Subcutaneous adipose tissue (tissue), 4 donors: ENCODE data around the gene ADCY7. TPM values are rescaled to one million over a fixed set of nuclear protein-coding genes. Genes with fewer than 3 reads are reported as not detected.

Source experiments
- total RNA-seq, 4 donors: library from RNA; depleted of rRNA; stranded (reverse); fragments of >200 nt; gene quantifications; one replicate each; pipeline ENCODE4 v1.1.0, GENCODE V29; 2016
- TF ChIP-seq, protein P1 (sequence below): fragments of 450-650 bp; IDR thresholded peaks from one replicate; pipeline ENCODE4 v1.5.1; 2016; ENCODE audit warnings: low read depth, mild to moderate bottlenecking, control low read depth, antibody characterized with exemption, moderate library complexity

The ADCY7 gene
- 10 to 100 TPM; 16.6 to 42.3 (median 29.1) TPM for total RNA-seq

DNA sequence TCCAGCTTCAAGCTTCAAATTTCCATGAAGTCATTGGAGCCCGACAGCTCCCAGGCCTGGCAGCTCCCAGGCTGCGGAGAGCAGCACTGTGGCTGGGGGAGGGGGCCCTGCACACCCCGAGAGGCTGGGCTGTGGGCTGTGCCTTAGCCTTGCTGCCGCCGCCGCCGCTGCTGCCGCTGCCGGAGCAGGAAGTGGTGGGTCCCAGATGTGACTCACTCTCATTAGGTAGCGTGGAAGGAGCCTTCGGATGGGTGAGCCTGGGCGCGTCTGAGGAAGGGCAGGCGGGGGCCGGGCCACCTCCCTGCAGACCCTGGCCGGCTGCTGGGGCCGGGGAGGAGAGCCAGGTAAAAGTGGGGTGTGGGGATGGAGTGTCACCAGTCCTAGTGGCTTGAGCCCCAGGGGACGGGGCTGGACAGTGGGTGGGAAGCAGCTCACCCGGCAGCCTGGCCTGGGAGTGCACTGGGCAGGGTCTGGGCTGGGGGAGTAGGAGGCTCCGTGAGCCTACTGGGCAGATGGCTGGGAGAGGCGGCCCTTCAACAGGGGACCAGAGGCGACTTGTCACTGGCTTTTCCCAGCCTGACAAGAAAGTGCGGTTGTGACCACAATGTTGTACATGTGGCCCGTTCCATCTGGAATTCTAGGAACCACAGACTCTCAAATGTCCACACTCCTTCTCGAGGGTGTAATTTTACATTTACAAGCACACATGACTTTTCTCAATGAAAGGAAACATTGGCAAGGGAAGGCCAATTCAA is at the start of gene ADCY7:
ADCY7 (plus strand) TSS at position 215 of the 755 bp plus-strand sequence. CDS start 21,629 bp downstream, outside the sequence.
- TF ChIP-seq, protein P1, sequence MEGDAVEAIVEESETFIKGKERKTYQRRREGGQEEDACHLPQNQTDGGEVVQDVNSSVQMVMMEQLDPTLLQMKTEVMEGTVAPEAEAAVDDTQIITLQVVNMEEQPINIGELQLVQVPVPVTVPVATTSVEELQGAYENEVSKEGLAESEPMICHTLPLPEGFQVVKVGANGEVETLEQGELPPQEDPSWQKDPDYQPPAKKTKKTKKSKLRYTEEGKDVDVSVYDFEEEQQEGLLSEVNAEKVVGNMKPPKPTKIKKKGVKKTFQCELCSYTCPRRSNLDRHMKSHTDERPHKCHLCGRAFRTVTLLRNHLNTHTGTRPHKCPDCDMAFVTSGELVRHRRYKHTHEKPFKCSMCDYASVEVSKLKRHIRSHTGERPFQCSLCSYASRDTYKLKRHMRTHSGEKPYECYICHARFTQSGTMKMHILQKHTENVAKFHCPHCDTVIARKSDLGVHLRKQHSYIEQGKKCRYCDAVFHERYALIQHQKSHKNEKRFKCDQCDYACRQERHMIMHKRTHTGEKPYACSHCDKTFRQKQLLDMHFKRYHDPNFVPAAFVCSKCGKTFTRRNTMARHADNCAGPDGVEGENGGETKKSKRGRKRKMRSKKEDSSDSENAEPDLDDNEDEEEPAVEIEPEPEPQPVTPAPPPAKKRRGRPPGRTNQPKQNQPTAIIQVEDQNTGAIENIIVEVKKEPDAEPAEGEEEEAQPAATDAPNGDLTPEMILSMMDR = no peak

DNA sequence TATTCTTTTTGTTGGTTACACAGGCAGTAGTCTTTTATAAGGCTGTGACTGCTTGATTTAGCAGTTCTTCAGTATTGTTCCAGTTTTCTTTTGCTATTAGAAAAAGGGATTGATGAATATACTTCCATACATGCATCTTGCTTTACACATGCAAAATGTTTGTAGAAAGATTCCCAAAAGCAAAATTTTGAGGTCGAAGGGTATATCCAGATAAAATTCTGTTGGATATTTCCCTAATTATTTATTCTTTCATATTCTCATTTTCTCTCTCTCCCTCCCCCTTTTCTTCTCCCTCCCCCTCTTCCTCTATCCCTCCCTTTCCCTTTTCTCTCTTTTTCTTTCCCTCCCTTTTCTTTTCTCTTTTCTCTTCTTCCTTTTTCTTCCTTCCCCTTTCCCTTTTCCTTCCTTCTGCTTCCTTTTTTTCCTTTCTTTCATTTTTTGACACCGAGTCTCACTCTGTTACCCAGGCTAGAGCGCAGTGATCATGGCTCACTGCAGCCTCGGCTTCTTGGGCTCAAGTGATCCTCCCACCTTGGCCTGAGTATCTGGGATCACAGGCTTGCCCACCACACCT is 46.9 kb upstream of the ADCY7 start:
- TF ChIP-seq, protein P1 = no peak

DNA sequence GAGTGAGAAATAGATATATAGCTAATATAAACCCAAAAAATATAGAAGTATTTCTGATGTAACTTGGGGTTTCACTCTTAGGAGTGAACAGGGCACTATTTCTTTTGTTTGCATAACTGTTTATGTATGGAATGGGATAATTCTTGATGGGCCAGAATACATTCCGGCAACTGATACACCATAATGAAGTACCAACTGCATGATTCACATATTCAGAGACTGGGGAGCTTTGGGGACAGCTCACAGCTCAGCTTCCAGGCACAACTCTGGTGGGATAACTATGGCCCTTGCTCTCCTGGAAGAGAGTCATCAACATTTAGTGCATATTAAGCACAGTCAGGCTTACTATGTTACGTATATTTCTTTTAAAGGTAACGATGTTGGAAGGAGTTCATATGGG is 42.1 kb upstream of the ADCY7 start:
- TF ChIP-seq, protein P1 = no peak

DNA sequence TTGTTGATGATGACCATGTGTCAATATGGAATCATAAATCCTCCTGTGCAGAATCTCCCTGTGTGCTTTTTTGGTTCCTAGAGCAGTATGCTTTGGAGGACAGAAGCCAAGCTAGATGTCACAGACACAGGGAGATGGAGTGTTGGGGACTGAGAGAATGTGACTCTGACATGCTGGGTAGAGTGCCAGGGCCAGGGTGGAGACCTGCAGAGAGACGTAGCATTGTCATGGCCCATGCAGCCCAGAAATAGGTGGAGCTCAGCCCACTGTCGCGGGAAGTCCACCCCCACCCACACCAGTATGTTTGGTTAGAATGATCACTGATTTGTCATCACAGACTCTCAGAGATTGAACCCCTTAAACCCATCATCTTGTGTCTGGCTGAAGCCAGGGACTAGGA is 39.2 kb upstream of the ADCY7 start:
- TF ChIP-seq, protein P1 = no peak

DNA sequence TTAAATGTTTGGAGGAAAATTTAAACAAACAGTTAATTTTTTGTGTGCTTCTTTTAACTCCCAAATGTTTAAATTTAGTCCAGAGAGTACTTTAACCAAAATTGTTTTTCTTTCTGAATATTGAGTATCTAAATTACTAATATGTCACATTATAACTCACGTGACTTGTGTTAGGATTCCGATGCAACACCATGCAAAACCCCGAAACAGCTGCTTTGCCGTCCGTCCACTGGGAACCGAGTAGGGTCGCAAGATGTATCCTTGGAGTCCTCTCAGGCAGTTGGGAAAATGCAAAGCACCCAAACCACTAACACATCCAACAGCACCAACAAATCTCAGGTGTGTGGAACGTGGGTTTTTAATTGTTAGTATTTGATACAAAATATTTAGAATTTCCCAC is 38.7 kb upstream of the ADCY7 start:
- TF ChIP-seq, protein P1 = no peak

DNA sequence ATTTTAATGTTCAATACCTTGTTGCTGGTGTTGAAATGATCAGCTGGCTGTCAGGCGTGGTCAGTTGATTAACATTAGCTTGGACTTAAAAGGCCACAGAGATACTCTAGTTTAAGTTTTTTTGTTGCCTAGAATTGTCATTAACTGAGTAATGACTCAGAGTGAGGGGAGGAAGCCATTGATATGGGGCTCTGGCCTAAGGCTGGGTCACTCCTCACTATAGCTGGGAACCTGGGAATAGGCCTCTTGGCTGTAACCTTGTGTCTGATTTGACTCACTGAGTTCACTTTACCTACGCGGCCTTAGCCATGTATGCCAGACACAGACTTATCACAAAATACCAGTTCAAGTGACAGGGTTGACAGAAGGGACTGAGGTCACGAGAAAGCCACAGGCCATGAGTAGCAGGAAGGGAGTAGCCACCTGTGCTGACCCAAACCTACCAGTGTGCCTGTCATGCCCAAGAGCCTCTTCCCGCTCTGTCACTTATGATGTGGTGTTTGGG is 37.9 kb upstream of the ADCY7 start:
- TF ChIP-seq, protein P1 = no peak

DNA sequence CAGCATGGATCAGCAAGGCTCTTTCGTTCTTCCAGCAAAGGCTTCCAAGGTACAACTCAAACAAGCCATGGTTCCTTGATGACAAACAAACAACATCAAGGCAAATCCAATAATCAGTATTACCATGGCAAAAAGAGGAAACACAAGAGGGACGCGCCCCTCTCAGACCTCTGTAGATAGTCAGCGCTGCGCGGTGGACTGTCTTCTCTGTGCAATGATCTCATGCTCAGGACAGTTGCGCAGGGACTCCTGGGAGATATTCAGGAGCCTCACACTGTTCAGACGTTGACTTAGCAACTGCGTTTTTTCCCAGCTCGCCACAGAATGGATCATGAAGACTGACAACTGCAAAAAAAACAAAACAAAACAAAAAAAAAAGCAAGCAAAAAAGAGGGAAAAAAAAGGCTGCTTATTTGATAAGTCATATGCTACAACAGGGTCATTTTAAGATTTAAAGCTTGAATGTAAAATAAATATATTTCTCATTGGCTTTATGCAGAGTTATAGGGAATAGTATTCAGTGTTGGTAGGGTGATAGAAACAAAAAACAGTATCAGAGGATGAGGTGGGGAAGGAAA is 37.1 kb upstream of the ADCY7 start:
- TF ChIP-seq, protein P1 = no peak
